ENCODE data around the gene RSKR. TPM values are rescaled to one million over a fixed set of nuclear protein-coding genes. Genes with fewer than 3 reads are reported as not detected.

Gene RSKR
- total RNA-seq, 1 experiment from 2014 or later: 21.7 TPM

DNA sequence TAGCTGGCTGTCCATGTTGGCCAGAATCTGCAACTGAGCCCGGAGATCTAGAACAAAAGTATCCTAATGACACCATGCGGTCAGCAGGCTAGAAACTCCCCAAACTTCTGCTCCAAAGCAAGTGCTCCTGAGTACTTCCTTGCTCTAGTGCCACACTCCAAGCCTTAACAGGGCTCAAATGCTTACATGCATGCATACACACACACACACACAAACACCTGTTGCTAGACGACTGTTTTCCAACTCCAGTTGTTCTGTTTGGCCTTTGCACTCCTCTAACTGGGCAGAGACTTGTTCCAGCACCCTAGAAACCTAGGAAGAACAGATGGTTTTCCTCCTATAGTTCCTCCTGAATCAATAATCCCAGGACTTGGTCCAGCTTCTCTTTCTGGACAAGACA, 29.6 kb downstream of the RSKR start:
- POLR2A ChIA-PET (ENCODE audit: unreplicated experiment): no interaction called here
- peaks cover 19% of the 10 kb centered on the region; the same call in 1 of the 2 replicates for H3K36me3 ChIP-seq (ENCODE audit: low read depth)
- no peak overlapping the region for H3K27ac ChIP-seq
- no peak overlapping the region for H3K4me2 ChIP-seq
- H3K4me1 ChIP-seq (replicated peaks; ENCODE audit: insufficient read depth): no peaks in the 10 kb centered on the region
- no peak overlapping the region for H3K4me3 ChIP-seq
- CTCF ChIA-PET: no interaction called here
- DNase-seq: no peak
- no TSS peak for BruUV-seq (replicated peaks)
- no peaks in the 10 kb centered on the region; the same call in 1 of the 2 replicates for H3F3A ChIP-seq (ENCODE audit: insufficient read depth, low read depth)
- no peaks in the 10 kb centered on the region for H3K9me3 ChIP-seq (ENCODE audit: insufficient read depth, low read depth)
- H2AFZ ChIP-seq: no peak overlapping the region
- intact Hi-C loops (cut with micrococcal nuclease; ENCODE audit: unreplicated experiment): no loop called here
- H3K79me2 ChIP-seq (ENCODE audit: low read depth): no peaks in the 10 kb centered on the region
- no peaks in the 10 kb centered on the region; the same call in 1 of the 2 replicates for H4K20me1 ChIP-seq (ENCODE audit: insufficient read depth)
- TF ChIP-seq, protein P1, sequence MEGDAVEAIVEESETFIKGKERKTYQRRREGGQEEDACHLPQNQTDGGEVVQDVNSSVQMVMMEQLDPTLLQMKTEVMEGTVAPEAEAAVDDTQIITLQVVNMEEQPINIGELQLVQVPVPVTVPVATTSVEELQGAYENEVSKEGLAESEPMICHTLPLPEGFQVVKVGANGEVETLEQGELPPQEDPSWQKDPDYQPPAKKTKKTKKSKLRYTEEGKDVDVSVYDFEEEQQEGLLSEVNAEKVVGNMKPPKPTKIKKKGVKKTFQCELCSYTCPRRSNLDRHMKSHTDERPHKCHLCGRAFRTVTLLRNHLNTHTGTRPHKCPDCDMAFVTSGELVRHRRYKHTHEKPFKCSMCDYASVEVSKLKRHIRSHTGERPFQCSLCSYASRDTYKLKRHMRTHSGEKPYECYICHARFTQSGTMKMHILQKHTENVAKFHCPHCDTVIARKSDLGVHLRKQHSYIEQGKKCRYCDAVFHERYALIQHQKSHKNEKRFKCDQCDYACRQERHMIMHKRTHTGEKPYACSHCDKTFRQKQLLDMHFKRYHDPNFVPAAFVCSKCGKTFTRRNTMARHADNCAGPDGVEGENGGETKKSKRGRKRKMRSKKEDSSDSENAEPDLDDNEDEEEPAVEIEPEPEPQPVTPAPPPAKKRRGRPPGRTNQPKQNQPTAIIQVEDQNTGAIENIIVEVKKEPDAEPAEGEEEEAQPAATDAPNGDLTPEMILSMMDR (conservative IDR thresholded peaks at IDR 0.05): no peak
- no peak for TF ChIP-seq EZH2 (IDR thresholded peaks at IDR 0.05; ENCODE audit: low read depth)
- no peaks in the 10 kb centered on the region for H3K27me3 ChIP-seq (ENCODE audit: insufficient read depth, low read depth)
- H3K9me2 ChIP-seq (ENCODE audit: insufficient read depth): no peaks in the 10 kb centered on the region

DNA sequence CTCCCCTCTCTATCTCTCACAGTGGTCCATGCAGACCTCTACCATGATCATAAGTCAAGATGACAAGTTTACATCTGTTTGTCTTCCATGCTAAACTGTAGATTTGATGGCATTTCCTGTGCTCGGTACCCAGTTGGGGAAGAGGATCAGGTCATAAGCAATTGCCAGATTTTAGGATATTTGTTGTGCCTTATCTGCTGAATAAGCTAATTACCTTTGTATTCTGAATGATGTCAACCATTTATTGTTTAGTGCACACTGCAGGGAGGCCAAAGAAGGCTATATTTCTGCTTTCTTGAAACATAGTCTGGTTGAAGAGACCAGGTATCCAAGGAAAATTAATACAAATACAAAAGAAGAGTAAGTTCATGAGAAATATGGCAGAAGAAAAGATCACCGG, 31.5 kb downstream of the RSKR start:
- intact Hi-C loops (cut with micrococcal nuclease; ENCODE audit: unreplicated experiment): no loop called here
- Histone ChIP-seq H3K79me2 (ENCODE audit: low read depth) (no peaks in the 10 kb centered on the region), H2AFZ (no peak overlapping the region), H3K27me3 (ENCODE audit: insufficient read depth, low read depth) (no peaks in the 10 kb centered on the region), H3K4me3 (no peak overlapping the region), H3K9me3 (ENCODE audit: insufficient read depth, low read depth) (no peaks in the 10 kb centered on the region), H3K27ac (no peak overlapping the region), H3K9me2 (ENCODE audit: insufficient read depth) (no peaks in the 10 kb centered on the region), H4K20me1 (ENCODE audit: insufficient read depth) (no peaks in the 10 kb centered on the region; the same call in 1 of the 2 replicates), H3K4me2 (no peak overlapping the region), H3F3A (ENCODE audit: insufficient read depth, low read depth) (peaks cover 6% of the 10 kb centered on the region; the same call in 1 of the 2 replicates), H3K36me3 (ENCODE audit: low read depth) (0 out of 2 replicates have a peak, but pooled peaks cover 18% of the 10 kb centered on the region), H3K4me1 (replicated peaks; ENCODE audit: insufficient read depth) (no peaks in the 10 kb centered on the region)
- no TSS peak for BruUV-seq (replicated peaks)
- TF ChIP-seq, protein P1 (conservative IDR thresholded peaks at IDR 0.05): no peak
- no peak for TF ChIP-seq EZH2 (IDR thresholded peaks at IDR 0.05; ENCODE audit: low read depth)
- ChIA-PET POLR2A (ENCODE audit: unreplicated experiment) (no interaction called here), CTCF (no interaction called here)
- no peak for DNase-seq

DNA sequence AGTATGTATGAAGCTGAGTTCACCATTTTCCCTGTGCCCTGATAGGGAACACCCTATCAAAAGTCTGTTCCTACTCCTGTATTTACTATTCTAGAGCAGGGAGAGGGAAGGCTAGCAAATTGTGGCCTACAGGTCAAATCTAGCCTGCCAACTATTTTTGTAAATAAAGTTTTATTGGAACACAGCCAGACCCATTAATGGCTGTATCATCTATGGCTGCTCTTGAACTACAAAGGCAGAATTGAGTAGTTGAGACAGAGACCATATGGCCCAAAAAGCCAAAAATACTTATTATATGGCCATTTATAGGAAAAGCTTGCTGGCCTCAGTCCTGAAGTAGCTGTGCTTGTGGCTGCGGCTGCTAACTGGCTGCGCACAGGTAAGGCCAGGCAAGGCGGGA, 33.0 kb downstream of the RSKR start:
- H3K27me3 ChIP-seq (ENCODE audit: insufficient read depth, low read depth): no peaks in the 10 kb centered on the region
- 0 out of 2 replicates have a peak, but pooled peaks cover 12% of the 10 kb centered on the region for H3K36me3 ChIP-seq (ENCODE audit: low read depth)
- BruUV-seq (replicated peaks): no TSS peak
- TF ChIP-seq, protein P1 (conservative IDR thresholded peaks at IDR 0.05): no peak
- no peak for TF ChIP-seq EZH2 (IDR thresholded peaks at IDR 0.05; ENCODE audit: low read depth)
- H3K9me2 ChIP-seq (ENCODE audit: insufficient read depth): no peaks in the 10 kb centered on the region
- H3K4me2 ChIP-seq: no peak overlapping the region
- peaks cover 12% of the 10 kb centered on the region; the same call in 1 of the 2 replicates for H3F3A ChIP-seq (ENCODE audit: insufficient read depth, low read depth)
- H3K4me1 ChIP-seq (replicated peaks; ENCODE audit: insufficient read depth): peaks cover 3% of the 10 kb centered on the region; the same call in 1 of the 2 replicates
- no peaks in the 10 kb centered on the region; the same call in 1 of the 2 replicates for H4K20me1 ChIP-seq (ENCODE audit: insufficient read depth)
- no peaks in the 10 kb centered on the region for H3K79me2 ChIP-seq (ENCODE audit: low read depth)
- POLR2A ChIA-PET (ENCODE audit: unreplicated experiment): no interaction called here
- intact Hi-C loops (cut with micrococcal nuclease; ENCODE audit: unreplicated experiment): no loop called here
- CTCF ChIA-PET: no interaction called here
- H3K27ac ChIP-seq: no peak overlapping the region
- no peak overlapping the region for H2AFZ ChIP-seq
- H3K9me3 ChIP-seq (ENCODE audit: insufficient read depth, low read depth): no peaks in the 10 kb centered on the region
- H3K4me3 ChIP-seq: no peak overlapping the region
- DNase-seq: no peak

Measured in PC-9 (cell line).